ENCODE results near the gene ST3GAL5. TPM values are rescaled to one million over a fixed set of nuclear protein-coding genes. Genes with fewer than 3 reads are reported as not detected.

Gene ST3GAL5
- total and polyA plus RNA-seq, 2 donors (not counting 1 experiment from before 2014, with no cell fraction given): 42.6 to 94.3 TPM

- Histone ChIP-seq H3K9ac (ENCODE audit: low read length) (no peak overlapping the region), H3K9me3 (ENCODE audit: control extremely low read depth in 1 of 3, control insufficient read depth in 2 of 3, insufficient read depth in 1 of 3, low read length in 2 of 3) (no peaks in the 10 kb centered on the region), H2AFZ (ENCODE audit: insufficient read depth, low read depth, low read length, poor library complexity, severe bottlenecking) (no peak overlapping the region), H3K4me2 (replicated peaks; ENCODE audit: low read depth, low read length, poor library complexity, severe bottlenecking) (no peak overlapping the region), H3K4me3 (ENCODE audit: control extremely low read depth in 1 of 5, extremely low read depth in 1 of 5, insufficient read depth in 1 of 5, low read depth in 2 of 5, low read length in 4 of 5) (no peak overlapping the region), H3K36me3 (replicated peaks in 1 of 2; ENCODE audit: control extremely low read depth in 1 of 2, control insufficient read depth in 1 of 2, extremely low read depth in 1 of 2, insufficient read depth in 2 of 2, low read length in 1 of 2) (no peaks in the 10 kb centered on the region), H3K4me1 (ENCODE audit: control insufficient read depth in 2 of 2, insufficient read depth in 2 of 2, low read length in 2 of 2) (no peaks in the 10 kb centered on the region), H3K27ac (ENCODE audit: low read length in 2 of 2) (no peak overlapping the region), H3K79me2 (ENCODE audit: control insufficient read depth, insufficient read depth, low read length) (no peaks in the 10 kb centered on the region), H3K27me3 (replicated peaks in 1 of 4; ENCODE audit: control extremely low read depth in 1 of 4, control insufficient read depth in 3 of 4, insufficient read depth in 4 of 4, low read length in 3 of 4) (peaks cover 0 to 11% (median 4%) of the 10 kb centered on the region in 4 experiments), H4K20me1 (ENCODE audit: control insufficient read depth, insufficient read depth, low read length, poor library complexity, severe bottlenecking) (no peaks in the 10 kb centered on the region)
- no peak for DNase-seq
- Mint-ChIP-seq H3K4me1 (peaks cover 2% of the 10 kb centered on the region), H3K4me3 (no peak overlapping the region), H3K9me3 (ENCODE audit: insufficient read depth) (no peaks in the 10 kb centered on the region), H3K27ac (no peak overlapping the region), H3K27me3 (peaks cover 35% of the 10 kb centered on the region)
- POLR2A ChIA-PET: no interaction called here
- ATAC-seq (ENCODE audit: low read depth): no peak
- TF ChIP-seq EZH2 (IDR thresholded peaks at IDR 0.05; ENCODE audit: borderline replicate concordance, insufficient read depth, low read depth, low read length, poor library complexity, severe bottlenecking) (no peak), CTCF (IDR thresholded peaks at IDR 0.05) (no peak)
- 96% methylated on average over 4 of the region's 5 CpGs for WGBS (ENCODE audit: insufficient coverage)
- CTCF ChIA-PET: interaction anchor here (0.7 kb wide), 1 partner anchor 60 kb away, joined by 3 read pairs; no protein-coding TSS in a partner anchor
- intact Hi-C loops (cut with micrococcal nuclease): no loop called here
Measured at GRCh38 chr2:85789271-85789670, 99.5 kb downstream of the ST3GAL5 start.

GRCh38 chr2:85788603-85789002 lies 100.2 kb downstream of the ST3GAL5 start:
- CTCF ChIA-PET: no interaction called here
- Mint-ChIP-seq H3K27ac (no peak overlapping the region), H3K9me3 (ENCODE audit: insufficient read depth) (no peaks in the 10 kb centered on the region), H3K4me3 (no peak overlapping the region), H3K27me3 (peaks cover 35% of the 10 kb centered on the region), H3K4me1 (peaks cover 2% of the 10 kb centered on the region)
- H3K27me3 ChIP-seq (replicated peaks in 1 of 4; ENCODE audit: control extremely low read depth in 1 of 4, control insufficient read depth in 3 of 4, insufficient read depth in 4 of 4, low read length in 3 of 4): peaks cover 0 to 11% (median 4%) of the 10 kb centered on the region in 4 experiments
- TF ChIP-seq EZH2 (IDR thresholded peaks at IDR 0.05; ENCODE audit: borderline replicate concordance, insufficient read depth, low read depth, low read length, poor library complexity, severe bottlenecking) (no peak), CTCF (IDR thresholded peaks at IDR 0.05) (no peak)
- POLR2A ChIA-PET: no interaction called here
- no peak for DNase-seq
- 97% methylated on average over 3 of the region's 3 CpGs for WGBS (ENCODE audit: insufficient coverage)
- no peak overlapping the region for H3K4me2 ChIP-seq (replicated peaks; ENCODE audit: low read depth, low read length, poor library complexity, severe bottlenecking)
- no peaks in the 10 kb centered on the region for H3K4me1 ChIP-seq (ENCODE audit: control insufficient read depth in 2 of 2, insufficient read depth in 2 of 2, low read length in 2 of 2)
- H2AFZ ChIP-seq (ENCODE audit: insufficient read depth, low read depth, low read length, poor library complexity, severe bottlenecking): no peak overlapping the region
- intact Hi-C loops (cut with micrococcal nuclease): no loop called here
- H3K4me3 ChIP-seq (ENCODE audit: control extremely low read depth in 1 of 5, extremely low read depth in 1 of 5, insufficient read depth in 1 of 5, low read depth in 2 of 5, low read length in 4 of 5): no peak overlapping the region
- no peak for ATAC-seq (ENCODE audit: low read depth)
- no peak overlapping the region for H3K9ac ChIP-seq (ENCODE audit: low read length)
- H3K36me3 ChIP-seq (replicated peaks in 1 of 2; ENCODE audit: control extremely low read depth in 1 of 2, control insufficient read depth in 1 of 2, extremely low read depth in 1 of 2, insufficient read depth in 2 of 2, low read length in 1 of 2): no peaks in the 10 kb centered on the region
- H3K9me3 ChIP-seq (ENCODE audit: control extremely low read depth in 1 of 3, control insufficient read depth in 2 of 3, insufficient read depth in 1 of 3, low read length in 2 of 3): no peaks in the 10 kb centered on the region
- H3K27ac ChIP-seq (ENCODE audit: low read length in 2 of 2): no peak overlapping the region
- H3K79me2 ChIP-seq (ENCODE audit: control insufficient read depth, insufficient read depth, low read length): no peaks in the 10 kb centered on the region
- no peaks in the 10 kb centered on the region for H4K20me1 ChIP-seq (ENCODE audit: control insufficient read depth, insufficient read depth, low read length, poor library complexity, severe bottlenecking)

Measured in B cell (primary cell).